ENCODE measurements around the gene SPRTN. TPM values are rescaled to one million over a fixed set of nuclear protein-coding genes. Genes with fewer than 3 reads are reported as not detected.

Gene SPRTN
- polyA plus RNA-seq, 4 donors, result 3.8 to 8.6 (median 4.2) TPM

DNA sequence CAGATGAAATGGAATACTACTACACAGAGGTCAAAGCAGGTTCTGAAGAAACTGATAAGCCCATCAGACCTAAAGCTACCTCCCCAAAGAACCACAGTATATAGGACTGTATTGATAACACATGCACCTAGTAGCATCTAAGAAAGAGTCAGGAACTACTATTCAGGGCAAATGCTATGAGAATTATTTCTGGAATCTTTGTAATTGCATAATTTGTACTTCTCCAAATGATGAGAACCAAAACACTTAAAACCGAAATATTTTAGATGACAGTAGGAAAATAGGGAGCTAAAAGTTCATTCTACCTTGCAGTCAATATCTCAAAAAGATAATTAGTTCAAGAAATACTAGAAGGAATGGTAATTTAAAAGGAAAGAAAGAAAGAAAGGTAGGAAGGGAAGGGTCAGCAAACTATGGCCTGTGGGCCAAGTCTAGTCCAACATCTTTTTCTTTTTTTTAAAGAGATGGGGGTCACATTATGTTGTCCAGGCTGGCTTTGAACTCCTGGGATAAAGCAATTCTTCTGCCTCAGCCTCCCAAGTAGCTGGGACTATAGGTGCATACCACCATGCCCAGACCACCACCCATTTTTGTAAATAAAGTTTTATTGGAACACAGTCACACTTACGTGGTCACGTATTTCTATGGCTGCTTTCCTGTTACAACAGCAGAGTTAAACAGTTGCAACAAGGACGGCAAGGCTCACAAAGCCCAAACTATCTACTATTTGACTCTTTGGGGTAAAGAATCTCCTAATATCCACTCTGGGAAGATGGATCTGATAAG, 60.0 kb downstream of the SPRTN start:
- WGBS, 3 donors, result 65 to 84% (median 72%) methylated on average over 4 of the region's 4 CpGs
- Histone ChIP-seq H3K4me3 (ENCODE audit: low read depth in 1 of 3, low read length in 3 of 3) (no peak overlapping the region), H3K27ac (ENCODE audit: low read depth in 1 of 3, low read length in 2 of 3) (no peak overlapping the region), H3K4me1 (ENCODE audit: control insufficient read depth in 3 of 3, insufficient read depth in 2 of 3, low read depth in 1 of 3, low read length in 2 of 3) (peaks cover 2 to 29% (median 20%) of the 10 kb centered on the region in 3 donors), H3K36me3 (ENCODE audit: control insufficient read depth in 3 of 3, insufficient read depth in 2 of 3, low read depth in 1 of 3, low read length in 3 of 3) (peaks cover 0 to 3% (median 0%) of the 10 kb centered on the region in 3 donors), H3K9me3 (ENCODE audit: control insufficient read depth in 2 of 2, insufficient read depth in 1 of 2, low read depth in 1 of 2, low read length in 1 of 2) (no peaks in the 10 kb centered on the region), H3K27me3 (ENCODE audit: control insufficient read depth in 3 of 3, insufficient read depth in 3 of 3, low read length in 3 of 3) (no peaks in the 10 kb centered on the region)
- FAIRE-seq, result no peak
- DNase-seq, result no peak

DNA sequence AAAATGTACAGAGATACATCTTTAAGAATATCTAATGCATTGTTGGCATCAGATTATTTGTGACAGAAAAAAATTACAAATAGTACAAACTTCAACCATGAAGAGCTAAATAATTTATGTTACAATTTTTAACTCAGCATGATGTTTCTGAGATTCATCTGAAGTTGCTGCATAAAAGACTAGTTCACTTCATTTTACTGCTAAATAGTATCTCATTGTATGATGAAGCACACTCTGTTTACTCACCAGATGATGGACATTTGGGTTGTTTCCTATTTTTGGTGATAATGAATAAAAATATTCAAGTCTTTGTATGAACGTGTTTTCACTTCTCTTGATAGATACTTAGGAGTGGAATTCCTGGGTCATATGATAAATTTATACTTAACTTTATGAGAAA, 63.4 kb downstream of the SPRTN start:
- DNase-seq (no peak), FAIRE-seq (no peak)
- Histone ChIP-seq H3K27ac (ENCODE audit: low read depth in 1 of 3, low read length in 2 of 3) (no peak overlapping the region), H3K4me3 (ENCODE audit: low read depth in 1 of 3, low read length in 3 of 3) (no peak overlapping the region), H3K36me3 (ENCODE audit: control insufficient read depth in 3 of 3, insufficient read depth in 2 of 3, low read depth in 1 of 3, low read length in 3 of 3) (peaks cover 0 to 3% (median 0%) of the 10 kb centered on the region in 3 donors), H3K9me3 (ENCODE audit: control insufficient read depth in 2 of 2, insufficient read depth in 1 of 2, low read depth in 1 of 2, low read length in 1 of 2) (no peaks in the 10 kb centered on the region), H3K27me3 (ENCODE audit: control insufficient read depth in 3 of 3, insufficient read depth in 3 of 3, low read length in 3 of 3) (no peaks in the 10 kb centered on the region), H3K4me1 (ENCODE audit: control insufficient read depth in 3 of 3, insufficient read depth in 2 of 3, low read depth in 1 of 3, low read length in 2 of 3) (peaks cover 4 to 14% (median 8%) of the 10 kb centered on the region in 3 donors)
- WGBS, 3 donors, result 4 to 45% (median 41%) methylated on average over 1 of the region's 1 CpG

- WGBS, 3 donors, result 91 to 97% (median 93%) methylated on average over 2 of the region's 2 CpGs
- H3K36me3 ChIP-seq (ENCODE audit: control insufficient read depth in 3 of 3, insufficient read depth in 2 of 3, low read depth in 1 of 3, low read length in 3 of 3), result peaks cover 0 to 3% (median 0%) of the 10 kb centered on the region in 3 donors
- FAIRE-seq (no peak), DNase-seq (no peak)
- H3K9me3 ChIP-seq (ENCODE audit: control insufficient read depth in 2 of 2, insufficient read depth in 1 of 2, low read depth in 1 of 2, low read length in 1 of 2), result no peaks in the 10 kb centered on the region
- no peaks in the 10 kb centered on the region for H3K27me3 ChIP-seq (ENCODE audit: control insufficient read depth in 3 of 3, insufficient read depth in 3 of 3, low read length in 3 of 3)
- no peak overlapping the region for H3K27ac ChIP-seq (ENCODE audit: low read depth in 1 of 3, low read length in 2 of 3)
- H3K4me3 ChIP-seq (ENCODE audit: low read depth in 1 of 3, low read length in 3 of 3), result no peak overlapping the region
- peaks cover 11 to 31% (median 15%) of the 10 kb centered on the region in 3 donors for H3K4me1 ChIP-seq (ENCODE audit: control insufficient read depth in 3 of 3, insufficient read depth in 2 of 3, low read depth in 1 of 3, low read length in 2 of 3)
Measured at GRCh38 chr1:231404318-231404717, 66.2 kb downstream of the SPRTN start.

Other genes with a start within 250 kb of the SPRTN start
- under 1 TPM in 3 of 4 donors, not detected in 1; under 0.01 to 0.39 (median 0.21) TPM for gene TRIM67, start 176.2 kb upstream of the SPRTN start, polyA plus RNA-seq
- 10 to 100 TPM; 43.4 to 69.4 (median 56.6) TPM for gene GNPAT, start 97.1 kb upstream of the SPRTN start, polyA plus RNA-seq
- 10 to 100 TPM in 1 of 4 donors, 1 to 10 TPM in 3; 3.2 to 13.7 (median 4.7) TPM for gene EXOC8, start 441 bp upstream of the SPRTN start, polyA plus RNA-seq
- 10 to 100 TPM; 15.1 to 27.8 (median 22.2) TPM for gene EGLN1, start 84.0 kb downstream of the SPRTN start, polyA plus RNA-seq
- gene TSNAX, start 190.4 kb downstream of the SPRTN start, polyA plus RNA-seq, result 10 to 100 TPM; 16.2 to 36.7 (median 18.2) TPM

All from small intestine (tissue), 7 donors.